DMS153 (cell line): ENCODE results near the gene CTTN.

Experiments
- DNase-seq: peaks from one replicate; lab custom pipeline; 2025; lab: John Stamatoyannopoulos, UW

Gene CTTN

GRCh38 chr11:70397983-70398833, at the start of gene CTTN:
Gene CTTN (plus strand): TSS chr11:70398529. CDS start chr11:70407298, 8,769 bp downstream.
- DNase-seq: peak; percentile 58

- no peak for DNase-seq
Measured at GRCh38 chr11:70348608-70349007, 49.7 kb upstream of the CTTN start.

- no peak for DNase-seq
Measured at GRCh38 chr11:70351646-70352045, 46.7 kb upstream of the CTTN start.

GRCh38 chr11:70352100-70352499, 46.2 kb upstream of the CTTN start:
- DNase-seq: no peak

- DNase-seq: no peak
Measured at GRCh38 chr11:70352601-70353000, 45.7 kb upstream of the CTTN start.

GRCh38 chr11:70353329-70353728, 45.0 kb upstream of the CTTN start:
- no peak for DNase-seq

- no peak for DNase-seq
Measured at GRCh38 chr11:70353900-70354568, 44.3 kb upstream of the CTTN start.

GRCh38 chr11:70354629-70355028, 43.7 kb upstream of the CTTN start:
- no peak for DNase-seq

GRCh38 chr11:70358753-70359152, 39.6 kb upstream of the CTTN start:
- DNase-seq: no peak

GRCh38 chr11:70359451-70360205, 38.7 kb upstream of the CTTN start:
- DNase-seq: no peak

GRCh38 chr11:70360211-70360610, 38.1 kb upstream of the CTTN start:
- DNase-seq: no peak

GRCh38 chr11:70364178-70364577, 34.2 kb upstream of the CTTN start:
- no peak for DNase-seq

GRCh38 chr11:70364745-70365543, 33.4 kb upstream of the CTTN start:
- no peak for DNase-seq

GRCh38 chr11:70365544-70365927, 32.8 kb upstream of the CTTN start:
- DNase-seq: no peak

GRCh38 chr11:70367071-70367470, 31.3 kb upstream of the CTTN start:
- no peak for DNase-seq

- DNase-seq: no peak
Measured at GRCh38 chr11:70368961-70369360, 29.4 kb upstream of the CTTN start.

GRCh38 chr11:70371241-70371640, 27.1 kb upstream of the CTTN start:
- DNase-seq: no peak

GRCh38 chr11:70372076-70372475, 26.3 kb upstream of the CTTN start:
- DNase-seq: no peak

- no peak for DNase-seq
Measured at GRCh38 chr11:70376621-70377020, 21.7 kb upstream of the CTTN start.

- no peak for DNase-seq
Measured at GRCh38 chr11:70377645-70378044, 20.7 kb upstream of the CTTN start.

GRCh38 chr11:70378506-70379134, 19.7 kb upstream of the CTTN start:
- no peak for DNase-seq
